ENCODE measurements around the gene CUX1. TPM values are rescaled to one million over a fixed set of nuclear protein-coding genes. Genes with fewer than 3 reads are reported as not detected.
"Not testable (repeated sequence)": the region's sequence is repeated elsewhere in the genome, so short reads cannot be mapped to it uniquely, and the experiment has no call there.

The CUX1 gene
- total RNA-seq, 1 experiment from 2014 or later = 30.3 TPM

- DNase-seq (ENCODE audit: low read depth) = no peak
Measured at GRCh38 chr7:101823096-101823495, 5.7 kb downstream of the CUX1 start.

- DNase-seq (ENCODE audit: low read depth) = no peak
Measured at GRCh38 chr7:101823596-101823995, 6.2 kb downstream of the CUX1 start.

- DNase-seq (ENCODE audit: low read depth) = no peak
Measured at GRCh38 chr7:101824440-101824839, 7.0 kb downstream of the CUX1 start.

GRCh38 chr7:101826081-101826835, 8.8 kb downstream of the CUX1 start:
- DNase-seq (ENCODE audit: low read depth) = no peak

- DNase-seq (ENCODE audit: low read depth) = no peak
Measured at GRCh38 chr7:101828301-101829020, 11.0 kb downstream of the CUX1 start.

GRCh38 chr7:101829374-101829773, 11.9 kb downstream of the CUX1 start:
- no peak for DNase-seq (ENCODE audit: low read depth)

- no peak for DNase-seq (ENCODE audit: low read depth)
Measured at GRCh38 chr7:101829821-101830220, 12.4 kb downstream of the CUX1 start.

GRCh38 chr7:101831396-101831795, 14.0 kb downstream of the CUX1 start:
- DNase-seq (ENCODE audit: low read depth) = not testable (repeated sequence)

GRCh38 chr7:101832205-101832631, 14.8 kb downstream of the CUX1 start:
- DNase-seq (ENCODE audit: low read depth) = no peak

- DNase-seq (ENCODE audit: low read depth) = no peak
Measured at GRCh38 chr7:101832685-101833375, 15.4 kb downstream of the CUX1 start.

- DNase-seq (ENCODE audit: low read depth) = no peak
Measured at GRCh38 chr7:101833799-101834198, 16.4 kb downstream of the CUX1 start.

GRCh38 chr7:101835136-101835535, 17.7 kb downstream of the CUX1 start:
- no peak for DNase-seq (ENCODE audit: low read depth)

GRCh38 chr7:101837433-101837832, 20.0 kb downstream of the CUX1 start:
- DNase-seq (ENCODE audit: low read depth) = not testable (repeated sequence)

GRCh38 chr7:101838837-101839483, 21.5 kb downstream of the CUX1 start:
- DNase-seq (ENCODE audit: low read depth) = no peak

- no peak for DNase-seq (ENCODE audit: low read depth)
Measured at GRCh38 chr7:101841328-101841727, 23.9 kb downstream of the CUX1 start.

- no peak for DNase-seq (ENCODE audit: low read depth)
Measured at GRCh38 chr7:101843293-101844271, 26.2 kb downstream of the CUX1 start.

- DNase-seq (ENCODE audit: low read depth) = no peak
Measured at GRCh38 chr7:101845974-101846373, 28.5 kb downstream of the CUX1 start.

- no peak for DNase-seq (ENCODE audit: low read depth)
Measured at GRCh38 chr7:101846800-101847538, 29.5 kb downstream of the CUX1 start.

- DNase-seq (ENCODE audit: low read depth) = no peak
Measured at GRCh38 chr7:101848208-101848951, 31.0 kb downstream of the CUX1 start.

Measured in Daoy (cell line).